Cardiac muscle cell (in vitro differentiated cells and primary cell): ENCODE results near the gene PIGC. TPM values are rescaled to one million over a fixed set of nuclear protein-coding genes. Genes with fewer than 3 reads are reported as not detected.

ENCODE experiments used
- DNase-seq, 2 donors: peaks; one replicate each; pipeline versions ENCODE4 v3.0.0 to v3.0.0-alpha.2; 2010 to 2017; ENCODE audit warnings: low read depth in 1 of 2, low spot score in 1 of 2
- H3K27ac ChIP-seq: fragments of 200-600 bp; sonication (generic); 2 replicates; pipeline ENCODE4 v1.5.1; 2016
- H3K27me3 ChIP-seq: fragments of 200-600 bp; sonication (generic); 2 replicates; pipeline ENCODE4 v1.6.0; 2016; ENCODE audit warnings: control low read depth
- H3K36me3 ChIP-seq: fragments of 200-600 bp; sonication (generic); 2 replicates; pipeline ENCODE4 v1.5.1; 2016; ENCODE audit warnings: control low read depth
- H3K4me1 ChIP-seq: fragments of 200-600 bp; sonication (generic); 2 replicates; pipeline ENCODE4 v1.8.1; 2017; ENCODE audit warnings: low read depth, mild to moderate bottlenecking, mixed run types
- H3K4me3 ChIP-seq: fragments of 200-600 bp; sonication (generic); 2 replicates; pipeline ENCODE4 v1.5.1; 2016; ENCODE audit warnings: mild to moderate bottlenecking
- H3K9me3 ChIP-seq: fragments of 200-600 bp; sonication (generic); 2 replicates; pipeline ENCODE4 v1.5.1; 2017; ENCODE audit warnings: low read depth, mild to moderate bottlenecking, control low read depth
- polyA plus RNA-seq: library from polyadenylated mRNA; unstranded; fragments of >200 nt; fragmentation: Nextera tagmentation; extraction: Ambion mirVana; gene quantifications from 2 replicates; pipeline ENCODE4 v1.2.1, GENCODE V29; 2016
- total RNA-seq: library from RNA; depleted of rRNA; stranded (reverse); fragments of >200 nt; gene quantifications from 2 replicates; pipeline ENCODE4 v1.2.3, GENCODE V29; 2016
- TF ChIP-seq, protein P1 (sequence below): IDR thresholded peaks from 2 replicates; pipeline ENCODE4 v1.5.1; 2012; ENCODE audit warnings: low read depth, mild to moderate bottlenecking, low read length

PIGC gene
- total and polyA plus RNA-seq, 2 experiments from 2014 or later: 10.9 to 35.1 TPM

- TF ChIP-seq, protein P1, sequence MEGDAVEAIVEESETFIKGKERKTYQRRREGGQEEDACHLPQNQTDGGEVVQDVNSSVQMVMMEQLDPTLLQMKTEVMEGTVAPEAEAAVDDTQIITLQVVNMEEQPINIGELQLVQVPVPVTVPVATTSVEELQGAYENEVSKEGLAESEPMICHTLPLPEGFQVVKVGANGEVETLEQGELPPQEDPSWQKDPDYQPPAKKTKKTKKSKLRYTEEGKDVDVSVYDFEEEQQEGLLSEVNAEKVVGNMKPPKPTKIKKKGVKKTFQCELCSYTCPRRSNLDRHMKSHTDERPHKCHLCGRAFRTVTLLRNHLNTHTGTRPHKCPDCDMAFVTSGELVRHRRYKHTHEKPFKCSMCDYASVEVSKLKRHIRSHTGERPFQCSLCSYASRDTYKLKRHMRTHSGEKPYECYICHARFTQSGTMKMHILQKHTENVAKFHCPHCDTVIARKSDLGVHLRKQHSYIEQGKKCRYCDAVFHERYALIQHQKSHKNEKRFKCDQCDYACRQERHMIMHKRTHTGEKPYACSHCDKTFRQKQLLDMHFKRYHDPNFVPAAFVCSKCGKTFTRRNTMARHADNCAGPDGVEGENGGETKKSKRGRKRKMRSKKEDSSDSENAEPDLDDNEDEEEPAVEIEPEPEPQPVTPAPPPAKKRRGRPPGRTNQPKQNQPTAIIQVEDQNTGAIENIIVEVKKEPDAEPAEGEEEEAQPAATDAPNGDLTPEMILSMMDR: no peak
- DNase-seq: no peak
- H3K9me3 ChIP-seq: no peaks in the 10 kb centered on the region
- no peak overlapping the region for H3K27ac ChIP-seq
- no peaks in the 10 kb centered on the region for H3K36me3 ChIP-seq
- H3K4me3 ChIP-seq: no peak overlapping the region
- H3K27me3 ChIP-seq: no peaks in the 10 kb centered on the region
- peaks cover 25% of the 10 kb centered on the region for H3K4me1 ChIP-seq
These were observed 13.7 kb upstream of the PIGC start for GRCh38 chr1:172457479-172458130.

DNA sequence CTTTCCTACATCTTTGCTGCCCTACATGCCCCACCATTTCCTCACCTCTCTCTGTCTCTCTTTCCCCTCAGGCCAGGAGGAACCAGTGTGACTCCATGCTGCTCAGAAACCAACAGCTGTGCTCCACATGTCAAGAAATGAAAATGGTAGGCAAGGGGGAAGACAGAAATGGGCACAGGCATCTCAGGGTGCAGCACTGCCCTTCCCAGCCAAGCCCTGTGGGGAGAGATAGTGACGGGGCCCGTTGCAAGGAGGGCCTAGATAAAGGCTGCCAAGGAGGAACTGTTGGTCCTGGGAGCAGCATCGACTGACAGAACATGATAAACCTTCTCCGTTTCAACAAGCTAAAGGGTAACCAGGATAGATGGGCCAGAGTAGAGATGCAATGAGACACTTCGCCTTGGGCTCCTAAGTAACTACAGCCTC, 12.5 kb upstream of the PIGC start:
- Histone ChIP-seq H3K27me3 (no peaks in the 10 kb centered on the region), H3K4me3 (no peak overlapping the region), H3K9me3 (no peaks in the 10 kb centered on the region), H3K4me1 (peaks cover 35% of the 10 kb centered on the region), H3K27ac (no peak overlapping the region), H3K36me3 (no peaks in the 10 kb centered on the region)
- TF ChIP-seq, protein P1: no peak
- DNase-seq: no peak

- TF ChIP-seq, protein P1: no peak
- Histone ChIP-seq H3K4me3 (no peak overlapping the region), H3K27me3 (no peaks in the 10 kb centered on the region), H3K4me1 (peaks cover 35% of the 10 kb centered on the region), H3K36me3 (no peaks in the 10 kb centered on the region), H3K27ac (no peak overlapping the region), H3K9me3 (no peaks in the 10 kb centered on the region)
- no peak for DNase-seq
These were observed 11.6 kb upstream of the PIGC start for GRCh38 chr1:172455451-172455850.

GRCh38 chr1:172453607-172454006, 9.7 kb upstream of the PIGC start:
- no peak overlapping the region for H3K4me3 ChIP-seq
- H3K36me3 ChIP-seq: no peaks in the 10 kb centered on the region
- TF ChIP-seq, protein P1: no peak
- no peaks in the 10 kb centered on the region for H3K9me3 ChIP-seq
- H3K27me3 ChIP-seq: no peaks in the 10 kb centered on the region
- H3K27ac ChIP-seq: peak overlapping the region; percentile 94
- H3K4me1 ChIP-seq: peaks cover 39% of the 10 kb centered on the region
- no peak for DNase-seq

GRCh38 chr1:172453153-172453545, 9.3 kb upstream of the PIGC start:
- Histone ChIP-seq H3K27me3 (no peaks in the 10 kb centered on the region), H3K4me1 (peaks cover 39% of the 10 kb centered on the region), H3K36me3 (no peaks in the 10 kb centered on the region), H3K4me3 (no peak overlapping the region), H3K9me3 (no peaks in the 10 kb centered on the region), H3K27ac (peak overlapping the region; percentile 94)
- TF ChIP-seq, protein P1: no peak
- no peak for DNase-seq
